OCI-LY3 (cell line): ENCODE measurements around the gene TENT5C.

Experiments used
- H2AFZ ChIP-seq: fragments of 200-600, 300-600 bp; shearing (Covaris generic); 2 replicates; pipeline ENCODE4 v1.6.0; 2014; ENCODE audit warnings: antibody characterized with exemption, low read depth, low read length
- H3K27ac ChIP-seq: fragments of 200-600, 300-600 bp; sonication (generic); 2 replicates; pipeline ENCODE4 v1.5.1; 2014; ENCODE audit warnings: mild to moderate bottlenecking, low read length, moderate library complexity, mixed read lengths
- H3K27me3 ChIP-seq: fragments of 200-600, 300-600 bp; sonication (generic); 2 replicates; pipeline ENCODE4 v1.6.1; 2014; ENCODE audit warnings: low read depth, low read length, mixed read lengths
- H3K36me3 ChIP-seq: fragments of 200-600, 300-600 bp; sonication (generic); replicated peaks from 2 replicates; pipeline ENCODE3; 2014; ENCODE audit warnings: low read depth, low read length, mixed read lengths
- H3K4me1 ChIP-seq: fragments of 300-600, 200-600 bp; sonication (generic); 2 replicates; pipeline ENCODE4 v1.6.1; 2014; ENCODE audit warnings: low read length, mixed read lengths
- H3K4me2 ChIP-seq: fragments of 200-600, 300-600 bp; sonication (generic); 2 replicates; pipeline ENCODE4 v1.6.1; 2014; ENCODE audit warnings: low read length, mixed read lengths
- H3K4me3 ChIP-seq: fragments of 300-600, 200-600 bp; sonication (generic); 2 replicates; pipeline ENCODE4 v1.5.1; 2014; ENCODE audit warnings: antibody characterized with exemption, mild to moderate bottlenecking, low read length, moderate library complexity
- H3K79me2 ChIP-seq: fragments of 300-600, 200-600 bp; shearing (Covaris generic); 2 replicates; pipeline ENCODE4 v1.6.1; 2014; ENCODE audit warnings: mild to moderate bottlenecking, low read length, mixed read lengths
- H3K9ac ChIP-seq: fragments of 300-600, 200-600 bp; shearing (Covaris generic); 2 replicates; pipeline ENCODE4 v1.6.0; 2014; ENCODE audit warnings: mild to moderate bottlenecking, low read length, moderate library complexity
- H3K9me3 ChIP-seq: fragments of 200-600, 300-600 bp; shearing (Covaris generic); 2 replicates; pipeline ENCODE4 v1.6.1; 2014; ENCODE audit warnings: low read length, mixed read lengths; ENCODE audit not compliant: insufficient read depth
- H4K20me1 ChIP-seq: fragments of 200-600, 300-600 bp; sonication (generic); 2 replicates; pipeline ENCODE4 v1.6.1; 2016; ENCODE audit warnings: low read length, mixed read lengths; ENCODE audit not compliant: insufficient read depth
- EZH2phosphoT487 ChIP-seq: fragments of 200-600 bp; shearing (Covaris generic); IDR thresholded peaks from 2 replicates; pipeline ENCODE4 v1.6.1; 2018; ENCODE audit warnings: antibody characterized with exemption, mixed run types, low read depth
- TF ChIP-seq, protein P1 (sequence below): fragments of 200-600, 300-600 bp; sonication (generic); IDR thresholded peaks from 2 replicates; pipeline ENCODE4 v1.5.1; 2014; ENCODE audit warnings: antibody characterized with exemption, low read length, low read depth

Gene TENT5C

DNA sequence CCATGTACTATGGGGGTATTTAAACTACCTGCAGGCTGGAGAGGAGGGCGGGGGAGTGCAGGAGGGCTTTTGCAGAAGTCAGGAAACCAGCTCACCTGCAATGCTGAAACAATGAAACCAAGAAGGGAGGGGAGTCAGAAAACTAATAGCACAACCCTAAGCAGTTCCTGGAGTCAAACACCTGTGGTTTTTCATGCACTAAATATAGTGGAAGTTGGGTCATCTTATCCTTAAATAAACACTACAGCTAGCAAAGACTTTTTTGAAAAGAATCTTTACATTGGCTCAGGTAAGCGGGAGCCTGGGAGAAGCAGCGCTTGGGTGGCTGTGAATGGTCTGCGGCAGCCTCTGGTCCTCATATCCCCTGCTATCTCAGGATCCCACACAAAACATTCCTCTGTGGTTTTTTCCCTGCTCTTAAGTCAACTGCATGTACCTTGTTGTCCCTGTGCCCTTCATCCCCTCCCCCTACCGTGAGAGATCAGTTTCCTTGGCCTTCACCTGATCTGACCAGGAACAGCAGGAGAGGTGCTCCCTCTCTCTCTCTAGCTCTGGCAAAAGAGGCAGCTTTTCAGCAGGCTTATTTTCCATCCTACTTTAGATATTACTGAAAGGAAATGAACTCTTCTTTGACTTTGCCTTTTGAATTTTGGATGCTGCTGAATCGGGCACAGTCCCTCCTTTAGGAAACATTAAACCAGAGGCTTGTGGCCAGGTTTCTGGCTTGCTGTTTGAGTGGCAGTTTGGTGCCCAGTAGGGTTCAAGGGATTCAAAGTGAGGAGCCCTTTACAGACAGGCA is 26.6 kb downstream of the TENT5C start:
- Histone ChIP-seq H4K20me1 (no peaks in the 10 kb centered on the region), H3K27ac (no peak overlapping the region), H3K9ac (no peak overlapping the region), H3K79me2 (no peaks in the 10 kb centered on the region), H3K4me3 (no peak overlapping the region; the same call in 1 of the 2 replicates), H3K4me2 (peak overlapping the region; percentile 61), H2AFZ (no peak overlapping the region), H3K9me3 (no peaks in the 10 kb centered on the region), H3K36me3 (no peaks in the 10 kb centered on the region), H3K27me3 (no peaks in the 10 kb centered on the region; the same call in 1 of the 2 replicates), H3K4me1 (peaks cover 66% of the 10 kb centered on the region)
- TF ChIP-seq EZH2phosphoT487 = no peak
- TF ChIP-seq, protein P1, sequence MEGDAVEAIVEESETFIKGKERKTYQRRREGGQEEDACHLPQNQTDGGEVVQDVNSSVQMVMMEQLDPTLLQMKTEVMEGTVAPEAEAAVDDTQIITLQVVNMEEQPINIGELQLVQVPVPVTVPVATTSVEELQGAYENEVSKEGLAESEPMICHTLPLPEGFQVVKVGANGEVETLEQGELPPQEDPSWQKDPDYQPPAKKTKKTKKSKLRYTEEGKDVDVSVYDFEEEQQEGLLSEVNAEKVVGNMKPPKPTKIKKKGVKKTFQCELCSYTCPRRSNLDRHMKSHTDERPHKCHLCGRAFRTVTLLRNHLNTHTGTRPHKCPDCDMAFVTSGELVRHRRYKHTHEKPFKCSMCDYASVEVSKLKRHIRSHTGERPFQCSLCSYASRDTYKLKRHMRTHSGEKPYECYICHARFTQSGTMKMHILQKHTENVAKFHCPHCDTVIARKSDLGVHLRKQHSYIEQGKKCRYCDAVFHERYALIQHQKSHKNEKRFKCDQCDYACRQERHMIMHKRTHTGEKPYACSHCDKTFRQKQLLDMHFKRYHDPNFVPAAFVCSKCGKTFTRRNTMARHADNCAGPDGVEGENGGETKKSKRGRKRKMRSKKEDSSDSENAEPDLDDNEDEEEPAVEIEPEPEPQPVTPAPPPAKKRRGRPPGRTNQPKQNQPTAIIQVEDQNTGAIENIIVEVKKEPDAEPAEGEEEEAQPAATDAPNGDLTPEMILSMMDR = no peak

DNA sequence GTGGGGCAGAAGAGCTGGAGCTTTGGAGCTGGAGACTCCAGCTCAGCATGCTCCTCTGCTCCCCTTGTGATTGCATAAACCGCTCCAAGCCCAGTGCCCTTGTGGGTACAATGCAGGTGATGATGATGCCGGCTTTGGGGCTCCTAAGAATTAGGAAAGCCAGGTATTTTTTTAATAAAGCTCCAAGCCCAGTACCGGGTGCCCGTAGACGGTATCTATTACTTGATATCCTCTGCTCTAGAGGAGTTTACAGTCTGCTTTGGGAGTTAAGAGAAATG is 27.2 kb downstream of the TENT5C start:
- Histone ChIP-seq H3K9ac (no peak overlapping the region), H3K36me3 (no peaks in the 10 kb centered on the region), H3K4me2 (peak overlapping the region; percentile 61), H2AFZ (no peak overlapping the region), H3K27ac (no peak overlapping the region), H3K4me3 (no peak overlapping the region; the same call in 1 of the 2 replicates), H3K9me3 (no peaks in the 10 kb centered on the region), H3K27me3 (peaks cover 3% of the 10 kb centered on the region), H3K4me1 (peaks cover 66% of the 10 kb centered on the region), H3K79me2 (no peaks in the 10 kb centered on the region), H4K20me1 (no peaks in the 10 kb centered on the region)
- TF ChIP-seq, protein P1 = no peak

DNA sequence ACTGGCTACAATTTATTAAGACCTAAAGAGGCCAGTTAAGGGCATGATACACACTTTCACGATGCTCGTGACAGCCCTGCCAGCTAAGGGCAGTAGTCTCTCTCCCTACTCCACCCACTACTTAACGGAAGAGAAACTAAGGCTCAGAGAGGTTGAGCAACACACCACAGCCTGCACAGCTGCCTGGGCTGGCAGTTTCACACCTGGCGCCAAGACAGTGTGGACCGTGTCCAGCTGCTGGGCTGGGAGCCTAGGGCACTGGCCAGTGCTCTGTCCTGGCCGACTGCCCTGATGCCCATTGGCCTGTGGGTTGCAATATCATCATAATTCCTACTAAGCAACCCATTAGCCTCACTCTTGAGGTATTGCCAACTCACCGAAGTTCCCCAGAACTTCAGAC is 27.6 kb downstream of the TENT5C start:
- Histone ChIP-seq H3K4me3 (no peak overlapping the region; the same call in 1 of the 2 replicates), H2AFZ (no peak overlapping the region), H3K79me2 (no peaks in the 10 kb centered on the region), H3K4me1 (peaks cover 65% of the 10 kb centered on the region), H4K20me1 (no peaks in the 10 kb centered on the region), H3K27ac (no peak overlapping the region), H3K27me3 (peaks cover 7% of the 10 kb centered on the region), H3K36me3 (no peaks in the 10 kb centered on the region), H3K4me2 (peak overlapping the region; percentile 61), H3K9ac (no peak overlapping the region), H3K9me3 (no peaks in the 10 kb centered on the region)
- TF ChIP-seq, protein P1 = no peak
- no peak for TF ChIP-seq EZH2phosphoT487

DNA sequence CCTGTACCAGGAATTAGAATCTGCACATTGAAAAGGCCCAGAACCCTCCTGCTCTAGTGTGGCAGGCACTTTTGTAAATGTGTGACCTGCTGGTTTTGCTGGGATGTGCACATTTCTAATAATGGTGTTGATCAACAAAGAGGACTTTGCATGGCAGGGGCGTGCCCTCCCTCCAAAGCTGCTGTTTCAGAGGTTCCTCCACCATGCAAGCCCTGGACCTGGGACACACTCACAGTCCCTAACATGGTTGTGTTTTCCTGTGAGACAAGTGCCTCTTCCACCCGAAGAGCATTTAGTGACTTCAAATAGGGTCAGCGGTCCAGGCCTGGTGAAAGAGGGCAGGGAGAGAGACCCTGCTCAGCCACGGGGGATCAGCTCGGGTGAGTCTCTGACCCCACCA is 28.1 kb downstream of the TENT5C start:
- no peak overlapping the region for H3K27ac ChIP-seq
- peak overlapping the region; percentile 61 for H3K4me2 ChIP-seq
- TF ChIP-seq EZH2phosphoT487 = no peak
- TF ChIP-seq, protein P1 = no peak
- no peak overlapping the region for H3K9ac ChIP-seq
- H4K20me1 ChIP-seq = no peaks in the 10 kb centered on the region
- H2AFZ ChIP-seq = no peak overlapping the region
- peaks cover 69% of the 10 kb centered on the region for H3K4me1 ChIP-seq
- no peak overlapping the region for H3K4me3 ChIP-seq
- H3K36me3 ChIP-seq = no peaks in the 10 kb centered on the region
- H3K9me3 ChIP-seq = no peaks in the 10 kb centered on the region
- peaks cover 9% of the 10 kb centered on the region for H3K27me3 ChIP-seq
- H3K79me2 ChIP-seq = no peaks in the 10 kb centered on the region
